GM21786 (cell line): ENCODE results near the gene SWAP70.

Source experiments
- ATAC-seq: cut with Tn5 transposase; IDR thresholded peaks from one replicate; pipeline ENCODE4 v1.9.1; 2021; ENCODE audit not compliant: unreplicated experiment

The SWAP70 gene

DNA sequence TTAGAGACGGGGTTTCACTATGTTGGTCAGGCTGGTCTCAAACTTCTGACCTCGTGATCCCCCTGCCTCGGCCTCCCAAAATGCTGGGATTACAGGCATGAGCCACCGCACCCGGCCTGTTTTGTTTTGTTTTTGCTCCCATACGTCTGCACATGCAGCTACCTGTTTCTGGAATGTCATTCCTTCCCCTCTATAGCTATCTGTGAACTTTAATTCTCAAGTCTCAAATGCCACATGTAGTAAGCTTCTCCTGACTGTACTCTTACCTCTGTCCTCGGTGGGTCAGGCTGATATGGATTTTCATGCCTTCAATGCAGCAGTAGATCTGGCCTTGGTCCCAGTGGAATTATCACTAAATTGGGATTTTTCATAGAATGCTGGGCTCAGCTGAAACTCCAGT is 12.4 kb upstream of the SWAP70 start:
- ATAC-seq: no peak

DNA sequence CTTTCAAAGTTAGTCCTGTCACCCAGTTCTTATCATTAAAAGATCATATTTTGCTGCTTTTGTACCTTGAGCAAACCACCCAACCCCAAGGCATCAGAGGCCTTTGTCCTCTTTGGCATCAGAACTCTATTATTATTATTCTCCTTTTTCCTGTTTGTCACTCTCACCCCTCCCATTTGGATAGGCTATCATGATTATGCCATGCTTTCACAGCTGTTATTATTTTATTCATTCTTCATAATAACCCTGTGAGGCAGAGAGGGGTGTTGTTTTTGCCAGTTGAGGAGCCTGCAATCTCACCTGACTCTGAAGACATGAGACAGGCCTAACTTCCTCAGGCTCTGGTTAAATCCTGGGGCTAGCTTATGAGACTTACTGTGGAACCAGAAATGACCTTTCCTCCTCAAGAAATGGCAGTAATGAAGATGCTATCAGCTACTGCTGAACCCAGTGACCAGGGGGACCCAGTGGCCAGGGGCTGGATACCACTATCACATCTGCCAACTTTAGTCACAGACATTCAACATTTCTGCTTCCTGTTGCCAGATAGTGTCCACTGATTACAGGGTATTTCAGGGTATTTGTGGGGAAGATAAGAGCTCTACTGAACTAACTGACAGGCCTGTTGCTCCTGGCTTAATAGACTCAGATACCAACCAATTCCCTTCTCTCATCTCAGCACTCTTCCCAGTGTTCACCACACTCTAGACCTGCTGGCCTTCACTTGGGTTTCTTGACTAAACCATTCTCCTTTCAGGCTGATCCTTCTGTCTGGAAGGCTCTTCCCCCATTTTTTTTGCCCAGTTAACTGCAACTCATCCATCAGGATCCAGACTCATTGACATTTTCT is 11.8 kb upstream of the SWAP70 start:
- ATAC-seq: no peak

- ATAC-seq: no peak
Observed at GRCh38 chr11:9653871-9654270, 10.0 kb upstream of the SWAP70 start.

GRCh38 chr11:9656864-9657263 is 7.0 kb upstream of the SWAP70 start:
- ATAC-seq: no peak

DNA sequence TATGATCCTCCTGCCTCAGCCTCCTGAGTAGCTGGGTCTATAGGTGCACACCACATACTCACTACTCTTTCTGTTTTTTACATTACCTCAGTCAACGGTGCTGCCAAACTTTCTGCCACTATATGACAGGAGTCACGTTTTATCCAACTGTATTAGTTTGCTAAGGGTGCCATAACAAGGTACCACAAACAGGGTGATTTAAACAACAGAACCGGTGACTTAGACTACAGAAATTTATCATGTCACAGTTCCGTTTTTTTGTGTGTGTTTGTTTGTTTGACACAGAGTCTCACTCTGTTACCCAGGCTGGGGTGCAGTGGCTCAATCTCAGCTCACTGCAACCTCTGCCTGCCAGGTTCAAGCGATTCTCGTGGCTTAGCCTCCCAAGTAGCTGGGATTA is 6.3 kb upstream of the SWAP70 start:
- ATAC-seq: no peak

GRCh38 chr11:9660886-9661285 is 3.0 kb upstream of the SWAP70 start:
- no peak for ATAC-seq

- ATAC-seq: no peak
Observed at GRCh38 chr11:9662273-9662672, 1.6 kb upstream of the SWAP70 start.

GRCh38 chr11:9664276-9665171 is 647 bp downstream of the SWAP70 start:
- ATAC-seq: peak; percentile 29

DNA sequence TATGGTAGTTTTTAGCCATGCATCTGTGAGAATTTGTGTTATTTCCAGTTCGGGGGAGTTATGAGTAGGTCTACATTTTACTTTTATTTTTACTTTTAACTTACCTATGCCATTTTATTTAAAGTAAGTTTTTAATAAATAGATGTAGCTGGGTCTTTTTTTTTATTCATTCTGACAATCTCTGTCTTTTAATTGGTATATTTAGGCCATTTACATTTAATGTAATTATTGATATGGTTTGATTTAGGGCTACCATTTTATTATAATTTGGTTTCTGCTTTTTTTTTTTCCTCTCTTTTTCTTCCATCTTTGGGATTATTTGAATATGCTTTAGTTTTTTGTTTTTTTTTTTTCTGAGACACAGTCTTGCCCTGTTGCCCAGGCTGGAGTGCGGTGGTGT is 1.9 kb downstream of the SWAP70 start:
- ATAC-seq: no peak

DNA sequence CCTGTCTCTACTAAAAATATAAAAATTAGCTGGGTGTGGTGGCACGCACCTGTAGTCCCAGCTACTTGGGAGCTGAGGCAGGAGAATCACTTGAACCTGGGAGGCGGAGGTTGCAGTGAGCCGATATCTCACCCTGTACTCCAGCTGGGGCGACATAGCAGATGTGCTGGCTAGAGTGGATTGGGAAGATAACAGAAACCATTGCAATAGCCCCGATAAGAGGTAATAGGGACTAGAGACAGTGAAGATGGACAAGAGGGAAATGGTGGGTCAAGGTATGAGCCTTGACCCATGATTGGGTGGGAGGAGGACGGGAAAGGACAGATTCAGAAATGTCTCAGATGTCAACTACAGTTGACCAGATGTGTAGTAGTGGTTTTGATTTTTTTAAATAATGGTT is 6.1 kb downstream of the SWAP70 start:
- ATAC-seq: no peak

DNA sequence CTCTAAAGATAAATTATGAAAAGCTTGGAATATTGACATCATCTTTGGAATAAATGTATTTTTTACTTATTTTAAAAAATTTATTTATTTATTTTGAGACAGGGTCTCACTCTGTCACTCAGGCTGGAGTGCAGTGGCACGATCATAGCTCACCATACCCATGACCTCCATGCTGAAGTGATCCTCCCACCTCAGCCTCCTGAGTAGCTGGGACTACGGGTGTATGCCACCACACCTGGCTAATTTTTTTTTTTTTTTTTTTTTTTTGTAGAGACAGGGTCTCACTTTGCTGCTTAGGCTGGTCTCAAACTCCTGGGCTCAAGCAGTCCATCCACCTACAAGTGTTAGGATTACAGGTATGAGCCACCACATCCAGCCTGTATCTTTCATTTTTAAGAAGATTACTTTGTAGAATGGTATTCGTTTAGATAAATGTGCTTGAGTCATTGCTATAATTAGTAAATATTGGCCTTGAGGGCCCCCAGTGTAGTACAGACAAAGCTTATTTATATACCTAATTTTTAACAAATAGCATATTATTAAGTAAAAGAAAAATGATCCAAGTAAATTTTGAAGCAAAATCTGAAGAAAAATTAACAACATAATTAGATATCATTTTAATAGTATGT is 8.5 kb downstream of the SWAP70 start:
- no peak for ATAC-seq

- ATAC-seq: no peak
Observed at GRCh38 chr11:9672918-9673317, 9.0 kb downstream of the SWAP70 start.

- no peak for ATAC-seq
Observed at GRCh38 chr11:9675691-9676090, 11.8 kb downstream of the SWAP70 start.

DNA sequence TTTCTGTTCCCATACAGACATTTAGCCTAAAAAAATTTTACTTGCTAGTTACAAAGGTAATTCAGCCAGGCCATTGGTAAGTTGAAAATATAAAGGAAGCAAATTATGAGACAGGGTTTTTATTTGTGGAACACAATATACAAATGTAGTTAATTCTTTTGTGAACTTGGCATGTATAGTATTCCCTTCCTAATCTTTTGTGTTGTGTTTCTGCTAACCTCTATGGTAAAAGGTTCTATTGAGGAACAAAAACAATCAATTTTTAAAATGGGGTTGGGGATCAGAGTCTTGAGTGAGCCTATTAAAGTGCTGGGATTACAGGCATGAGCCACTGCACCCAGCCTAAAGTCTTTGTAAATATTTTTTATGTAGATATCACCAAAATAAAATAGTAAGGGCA is 14.1 kb downstream of the SWAP70 start:
- no peak for ATAC-seq

GRCh38 chr11:9678576-9678975 is 14.7 kb downstream of the SWAP70 start:
- ATAC-seq: no peak

GRCh38 chr11:9680028-9680427 is 16.2 kb downstream of the SWAP70 start:
- ATAC-seq: no peak

GRCh38 chr11:9681583-9682372 is 17.9 kb downstream of the SWAP70 start:
- ATAC-seq: no peak

DNA sequence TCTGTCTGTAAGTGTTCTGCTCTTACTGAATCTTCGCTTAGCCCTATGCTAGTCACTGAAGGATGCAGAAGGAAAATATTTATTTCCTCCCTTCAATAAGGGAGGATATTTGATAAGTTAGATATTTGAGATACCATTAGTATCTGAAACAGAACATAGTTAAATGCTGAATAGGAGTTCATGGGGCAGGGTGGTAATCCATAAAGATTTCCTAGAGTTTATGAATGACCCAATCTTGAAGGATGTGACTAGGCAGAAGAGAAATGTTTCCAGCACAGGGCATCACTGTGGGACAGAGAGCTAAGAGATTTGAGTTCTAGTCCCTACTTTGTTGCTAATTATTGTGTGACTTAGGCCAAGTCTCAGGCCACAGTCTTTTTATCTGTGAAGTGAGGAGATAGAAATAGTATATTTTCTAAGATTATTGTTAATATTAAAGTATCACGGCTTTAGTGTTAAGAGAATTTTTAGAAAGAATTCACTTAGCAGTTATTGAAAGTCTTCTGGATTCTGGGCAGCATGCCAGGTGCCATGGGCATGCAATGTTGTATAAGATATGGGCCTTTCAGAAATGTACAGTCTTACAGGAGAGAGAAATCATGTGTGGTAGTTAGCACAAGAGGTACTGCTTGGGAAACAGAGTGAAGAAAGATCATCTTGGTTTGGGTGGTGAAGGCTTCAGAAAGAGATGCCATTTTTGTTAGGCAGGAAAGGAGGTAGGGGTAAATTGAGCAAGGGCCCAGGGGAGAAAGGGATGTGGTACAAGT is 24.0 kb downstream of the SWAP70 start:
- ATAC-seq: no peak

- ATAC-seq: peak; percentile 73
Observed at GRCh38 chr11:9688716-9689511, 25.0 kb downstream of the SWAP70 start.
